Upper lobe of left lung (tissue), 4 donors: Measurements from ENCODE around the gene COX6A2.

Experiments used
- EP300 ChIP-seq, 4 donors: sonication (generic); formaldehyde crosslinking; IDR thresholded peaks; one replicate each; pipeline ENCODE4 v1.5.1; 2017; ENCODE audit warnings: antibody characterized with exemption in 4 of 4, control low read depth in 2 of 4
- POLR2A ChIP-seq, 4 donors: fragments of 450-650 bp; IDR thresholded peaks; one replicate each; pipeline ENCODE4 v1.5.1; 2016 to 2017; ENCODE audit warnings: antibody characterized with exemption in 4 of 4, mild to moderate bottlenecking in 2 of 4
- POLR2AphosphoS5 ChIP-seq, 2 donors: sonication (generic); formaldehyde crosslinking; IDR thresholded peaks; one replicate each; pipeline ENCODE4 v1.5.1; 2017; ENCODE audit warnings: antibody characterized with exemption in 2 of 2
- TF ChIP-seq, protein P1 (sequence below), 6 experiments: fragments of 450-650 bp in 4 of 6; fragments of 200-600 bp in 2 of 6; sonication (generic) in 2 of 6; IDR thresholded peaks; one replicate each; pipeline ENCODE4 v1.5.1; 2016 to 2019; ENCODE audit warnings: antibody characterized with exemption in 6 of 6

DNA sequence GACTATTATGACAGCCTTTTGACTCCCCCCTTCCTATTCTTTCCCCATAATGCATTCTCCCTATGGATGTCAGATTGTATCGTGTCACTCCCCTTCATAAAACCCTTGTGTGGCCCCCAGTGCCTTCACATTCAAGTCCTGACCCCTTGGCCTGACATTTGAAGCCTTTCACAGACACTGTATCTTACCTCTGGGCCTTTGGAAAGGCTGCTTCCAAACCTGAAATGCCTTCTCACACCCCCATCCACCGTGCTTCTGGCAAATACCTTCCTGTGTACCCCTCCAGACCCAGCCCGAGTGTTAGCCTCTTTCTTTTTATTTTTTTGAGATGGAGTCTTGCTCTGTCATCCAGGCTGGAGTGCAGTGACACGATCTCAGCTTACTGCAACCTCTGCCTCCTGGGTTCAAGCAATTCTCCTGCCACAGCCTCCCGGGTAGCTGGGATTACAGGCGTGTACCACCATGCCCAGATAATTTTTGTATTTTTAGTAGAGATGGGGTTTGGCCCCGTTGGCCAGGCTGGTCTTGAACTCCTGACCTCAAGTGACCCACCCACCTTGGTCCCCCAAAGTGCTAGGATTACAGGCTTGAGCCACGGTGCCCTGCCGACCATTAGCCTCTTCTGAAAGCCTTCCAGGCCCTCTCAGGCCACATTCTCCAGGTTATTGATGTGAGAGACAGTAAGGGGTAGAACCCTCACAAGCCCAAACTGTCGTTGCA lies 33.2 kb upstream of the COX6A2 start:
- TF ChIP-seq POLR2A (IDR thresholded peaks at IDR 0.05) (no peak), EP300 (IDR thresholded peaks at IDR 0.05) (no peak), POLR2AphosphoS5 (IDR thresholded peaks at IDR 0.05) (no peak)
- TF ChIP-seq, protein P1, sequence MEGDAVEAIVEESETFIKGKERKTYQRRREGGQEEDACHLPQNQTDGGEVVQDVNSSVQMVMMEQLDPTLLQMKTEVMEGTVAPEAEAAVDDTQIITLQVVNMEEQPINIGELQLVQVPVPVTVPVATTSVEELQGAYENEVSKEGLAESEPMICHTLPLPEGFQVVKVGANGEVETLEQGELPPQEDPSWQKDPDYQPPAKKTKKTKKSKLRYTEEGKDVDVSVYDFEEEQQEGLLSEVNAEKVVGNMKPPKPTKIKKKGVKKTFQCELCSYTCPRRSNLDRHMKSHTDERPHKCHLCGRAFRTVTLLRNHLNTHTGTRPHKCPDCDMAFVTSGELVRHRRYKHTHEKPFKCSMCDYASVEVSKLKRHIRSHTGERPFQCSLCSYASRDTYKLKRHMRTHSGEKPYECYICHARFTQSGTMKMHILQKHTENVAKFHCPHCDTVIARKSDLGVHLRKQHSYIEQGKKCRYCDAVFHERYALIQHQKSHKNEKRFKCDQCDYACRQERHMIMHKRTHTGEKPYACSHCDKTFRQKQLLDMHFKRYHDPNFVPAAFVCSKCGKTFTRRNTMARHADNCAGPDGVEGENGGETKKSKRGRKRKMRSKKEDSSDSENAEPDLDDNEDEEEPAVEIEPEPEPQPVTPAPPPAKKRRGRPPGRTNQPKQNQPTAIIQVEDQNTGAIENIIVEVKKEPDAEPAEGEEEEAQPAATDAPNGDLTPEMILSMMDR (IDR thresholded peaks at IDR 0.05): no peak
